Renal pelvis (tissue), 4 donors: ENCODE results near the gene CTR9. TPM values are rescaled to one million over a fixed set of nuclear protein-coding genes. Genes with fewer than 3 reads are reported as not detected.

ENCODE experiments used
- DNase-seq: peaks from one replicate; pipeline ENCODE4 v3.0.0-alpha.2; 2013
- polyA plus RNA-seq, 3 donors: library from polyadenylated mRNA; unstranded; fragments of 120-200 nt; gene quantifications; one replicate each; pipeline ENCODE4 v1.2.1, GENCODE V29; 2013; ENCODE audit not compliant: insufficient read length in 3 of 3

The CTR9 gene
- polyA plus RNA-seq, 3 donors: 59.4 to 75.2 (median 65.3) TPM

- no peak for DNase-seq
These were observed 19.9 kb upstream of the CTR9 start for GRCh38 chr11:10731064-10731680.

- peak; percentile 90 for DNase-seq
These were observed 15.3 kb upstream of the CTR9 start for GRCh38 chr11:10735481-10736475.

- no peak for DNase-seq
These were observed 8.4 kb upstream of the CTR9 start for GRCh38 chr11:10742460-10743208.

GRCh38 chr11:10743354-10744000, 7.6 kb upstream of the CTR9 start:
- DNase-seq: no peak

- DNase-seq: no peak
These were observed 6.8 kb upstream of the CTR9 start for GRCh38 chr11:10744206-10744605.

- DNase-seq: no peak
These were observed 4.2 kb upstream of the CTR9 start for GRCh38 chr11:10746871-10747270.

- DNase-seq: no peak
These were observed 3.3 kb upstream of the CTR9 start for GRCh38 chr11:10747733-10748132.

GRCh38 chr11:10749476-10749875, 1.6 kb upstream of the CTR9 start:
- no peak for DNase-seq

GRCh38 chr11:10751581-10751940, 515 bp downstream of the CTR9 start:
- no peak for DNase-seq

- no peak for DNase-seq
These were observed 1.0 kb downstream of the CTR9 start for GRCh38 chr11:10752061-10752460.

GRCh38 chr11:10752486-10752885, 1.4 kb downstream of the CTR9 start:
- no peak for DNase-seq

- no peak for DNase-seq
These were observed 7.9 kb downstream of the CTR9 start for GRCh38 chr11:10758957-10759356.

- no peak for DNase-seq
These were observed 10.1 kb downstream of the CTR9 start for GRCh38 chr11:10761085-10761698.

- no peak for DNase-seq
These were observed 11.1 kb downstream of the CTR9 start for GRCh38 chr11:10762185-10762584.

- DNase-seq: no peak
These were observed 11.9 kb downstream of the CTR9 start for GRCh38 chr11:10762913-10763421.

GRCh38 chr11:10763766-10764165, 12.7 kb downstream of the CTR9 start:
- DNase-seq: no peak

- DNase-seq: no peak
These were observed 13.4 kb downstream of the CTR9 start for GRCh38 chr11:10764412-10764811.

- DNase-seq: peak; percentile 31
These were observed 19.7 kb downstream of the CTR9 start for GRCh38 chr11:10770626-10771254.

GRCh38 chr11:10771457-10771856, 20.4 kb downstream of the CTR9 start:
- DNase-seq: no peak

- DNase-seq: no peak
These were observed 23.8 kb downstream of the CTR9 start for GRCh38 chr11:10774811-10775210.

GRCh38 chr11:10777393-10777793, 26.3 kb downstream of the CTR9 start:
- no peak for DNase-seq
